HG02798 (cell line): ENCODE measurements around the gene CIAO1.
A peak's percentile ranks its signal among the peaks of the same experiment; 100 is the strongest.
"Not testable (repeated sequence)": the region's sequence is repeated elsewhere in the genome, so short reads cannot be mapped to it uniquely, and the experiment has no call there.

Source experiments
- ATAC-seq: cut with Tn5 transposase; IDR thresholded peaks from one replicate; pipeline ENCODE4 v1.9.1; 2021; ENCODE audit warnings: mild to moderate bottlenecking; ENCODE audit not compliant: unreplicated experiment, poor library complexity

CIAO1 gene

DNA sequence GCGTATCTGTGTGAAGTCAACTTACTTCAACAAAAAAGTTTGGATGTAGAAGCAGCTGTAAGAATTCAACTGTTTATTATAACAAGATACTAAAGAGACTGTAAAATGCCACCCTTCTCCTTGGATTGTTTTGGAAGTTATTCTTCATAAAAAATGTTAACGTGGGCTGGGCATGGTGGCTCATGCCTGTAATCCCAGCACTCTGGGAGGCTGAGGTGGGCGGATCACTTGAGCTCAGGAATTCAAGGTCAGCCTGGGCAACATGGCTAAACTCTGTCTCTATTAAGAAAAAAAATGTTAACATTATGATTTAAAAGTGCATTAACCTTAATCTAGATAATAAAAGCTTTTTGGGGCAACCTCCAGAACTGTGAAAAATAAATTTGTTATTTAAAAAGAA is 7.7 kb downstream of the CIAO1 start:
- no peak for ATAC-seq

DNA sequence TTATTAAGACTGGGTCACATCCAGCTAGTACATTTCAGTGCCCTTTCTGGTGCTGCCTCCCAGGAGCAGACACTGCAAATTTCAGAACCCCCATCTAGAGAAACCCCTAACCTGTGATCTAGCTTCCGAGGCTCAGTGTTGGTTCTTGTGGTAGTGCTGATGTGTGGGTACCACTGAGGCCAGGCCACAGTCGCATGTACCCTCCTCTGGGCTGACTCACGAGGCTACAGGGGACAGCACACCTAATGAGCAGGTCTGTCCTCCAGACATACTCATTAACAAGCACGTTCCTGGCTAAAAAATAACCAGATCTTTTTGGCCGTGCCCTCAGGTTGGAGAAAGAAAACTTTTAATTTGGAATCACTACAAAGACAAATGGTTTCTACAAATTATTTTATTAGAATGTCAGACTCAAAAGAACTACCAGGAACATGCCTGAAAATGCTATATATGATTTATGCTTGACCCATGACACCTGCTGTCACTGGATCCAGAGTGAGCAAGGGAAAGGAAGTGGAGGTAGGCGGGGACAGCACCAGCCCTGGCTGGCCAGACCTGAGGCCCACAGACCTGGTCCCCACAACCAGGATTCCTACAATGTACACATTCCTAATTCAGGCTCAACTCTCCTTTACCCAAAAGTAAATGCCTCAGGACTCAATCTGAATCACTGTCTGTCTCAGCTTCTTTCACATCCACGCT is 8.5 kb downstream of the CIAO1 start:
- no peak for ATAC-seq

DNA sequence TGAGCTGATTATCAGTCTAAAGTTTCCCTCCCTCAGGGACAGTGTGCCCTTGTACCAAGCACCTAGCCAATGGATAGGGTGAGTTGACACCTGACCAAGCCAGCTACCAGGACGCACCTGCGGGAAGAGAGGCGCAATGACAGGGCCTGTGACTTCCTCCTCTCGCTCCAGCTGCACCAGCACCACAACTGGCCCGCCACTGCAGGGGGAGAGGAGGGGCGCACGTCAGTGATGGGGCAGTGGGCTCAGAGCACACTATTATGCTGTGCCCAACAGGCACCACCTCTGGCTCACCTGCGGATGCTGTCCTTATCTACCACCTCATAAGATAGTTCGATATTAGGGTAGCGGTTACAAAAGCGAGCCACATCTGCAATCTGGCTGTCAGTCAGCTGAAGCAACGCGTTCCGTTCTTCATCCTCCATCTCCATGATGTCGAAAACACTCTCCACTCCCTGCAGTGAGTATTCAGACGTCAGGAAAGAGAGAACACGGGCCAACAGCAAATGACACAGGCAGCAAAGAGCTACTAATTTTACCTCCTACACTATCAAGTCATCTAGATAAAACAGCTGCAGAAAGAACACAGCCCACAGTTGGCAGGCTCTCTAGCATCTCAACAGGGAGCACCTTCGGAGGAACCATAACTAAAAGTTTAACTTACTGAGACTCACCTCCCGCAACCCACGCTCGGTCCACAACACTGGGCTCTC is 10.9 kb downstream of the CIAO1 start:
- ATAC-seq: no peak

DNA sequence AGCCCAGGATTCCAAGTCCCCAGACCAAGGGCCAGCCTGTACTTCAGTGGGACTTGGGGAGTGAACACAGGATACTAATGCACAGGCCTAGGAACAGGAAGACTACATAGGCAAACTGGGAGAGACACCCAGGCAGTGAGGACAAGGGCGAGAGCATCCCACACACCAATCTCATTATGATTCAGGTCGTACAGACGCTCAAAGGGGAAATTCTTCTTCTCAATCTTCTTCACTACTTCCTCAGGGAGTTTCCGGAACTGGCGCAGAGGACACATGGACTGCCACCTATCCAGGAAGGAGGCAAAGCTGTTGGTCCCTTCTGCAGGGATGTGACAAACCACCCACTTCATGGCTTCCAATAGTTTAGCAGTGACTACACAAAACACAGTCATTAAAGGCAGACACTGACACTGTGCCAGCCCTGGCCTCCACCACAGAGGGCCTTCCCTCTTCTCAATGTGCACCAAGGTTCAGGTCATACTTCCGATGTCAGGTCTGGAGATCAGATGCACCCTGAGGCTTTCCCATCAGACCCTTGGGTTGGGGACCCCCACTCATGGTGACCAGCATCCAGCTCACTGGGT is 21.3 kb downstream of the CIAO1 start:
- ATAC-seq: no peak

- ATAC-seq: no peak
These were observed 25.7 kb downstream of the CIAO1 start for GRCh38 chr2:96291751-96292150.

DNA sequence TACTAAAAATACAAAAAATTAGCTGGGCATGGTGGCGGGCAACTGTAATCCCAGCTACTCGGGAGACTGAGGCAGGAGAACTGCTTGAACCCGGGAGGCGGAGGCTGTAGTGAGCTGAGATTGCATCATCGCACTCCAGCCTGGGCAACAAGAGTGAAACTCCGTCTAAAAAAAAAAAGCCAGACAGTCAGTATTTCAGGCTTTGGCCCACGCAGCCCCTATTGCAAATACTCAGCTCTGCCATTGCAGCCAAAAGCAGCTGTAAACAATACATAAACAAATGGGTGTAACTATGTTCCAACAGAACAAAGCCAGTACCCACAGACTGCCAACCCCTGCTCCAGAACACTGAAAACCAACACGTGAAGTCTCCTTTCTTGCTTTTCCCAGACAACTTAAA is 28.2 kb downstream of the CIAO1 start:
- ATAC-seq: not testable (repeated sequence)

DNA sequence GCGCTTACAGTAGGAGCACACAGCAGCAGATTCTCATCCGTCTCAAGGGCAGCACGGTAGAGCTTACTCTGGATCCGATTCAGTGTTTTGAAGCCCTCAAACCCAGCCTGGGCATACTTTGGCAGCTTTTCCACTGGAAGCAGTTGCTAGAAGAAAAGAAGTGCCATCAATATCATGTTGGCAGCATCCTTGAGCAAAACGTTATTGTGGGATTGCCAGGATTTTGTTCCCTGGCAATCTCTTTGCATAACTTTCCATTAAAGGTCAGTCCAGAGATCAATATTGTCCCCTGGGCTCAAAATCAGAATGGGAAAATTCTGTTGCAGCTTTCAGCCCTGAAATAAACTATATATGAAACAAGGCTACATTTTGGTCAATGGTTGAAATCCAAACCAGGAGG is 30.9 kb downstream of the CIAO1 start:
- ATAC-seq: no peak

GRCh38 chr2:96301865-96302264 is 35.8 kb downstream of the CIAO1 start:
- no peak for ATAC-seq

GRCh38 chr2:96304606-96305005 is 38.6 kb downstream of the CIAO1 start:
- no peak for ATAC-seq

DNA sequence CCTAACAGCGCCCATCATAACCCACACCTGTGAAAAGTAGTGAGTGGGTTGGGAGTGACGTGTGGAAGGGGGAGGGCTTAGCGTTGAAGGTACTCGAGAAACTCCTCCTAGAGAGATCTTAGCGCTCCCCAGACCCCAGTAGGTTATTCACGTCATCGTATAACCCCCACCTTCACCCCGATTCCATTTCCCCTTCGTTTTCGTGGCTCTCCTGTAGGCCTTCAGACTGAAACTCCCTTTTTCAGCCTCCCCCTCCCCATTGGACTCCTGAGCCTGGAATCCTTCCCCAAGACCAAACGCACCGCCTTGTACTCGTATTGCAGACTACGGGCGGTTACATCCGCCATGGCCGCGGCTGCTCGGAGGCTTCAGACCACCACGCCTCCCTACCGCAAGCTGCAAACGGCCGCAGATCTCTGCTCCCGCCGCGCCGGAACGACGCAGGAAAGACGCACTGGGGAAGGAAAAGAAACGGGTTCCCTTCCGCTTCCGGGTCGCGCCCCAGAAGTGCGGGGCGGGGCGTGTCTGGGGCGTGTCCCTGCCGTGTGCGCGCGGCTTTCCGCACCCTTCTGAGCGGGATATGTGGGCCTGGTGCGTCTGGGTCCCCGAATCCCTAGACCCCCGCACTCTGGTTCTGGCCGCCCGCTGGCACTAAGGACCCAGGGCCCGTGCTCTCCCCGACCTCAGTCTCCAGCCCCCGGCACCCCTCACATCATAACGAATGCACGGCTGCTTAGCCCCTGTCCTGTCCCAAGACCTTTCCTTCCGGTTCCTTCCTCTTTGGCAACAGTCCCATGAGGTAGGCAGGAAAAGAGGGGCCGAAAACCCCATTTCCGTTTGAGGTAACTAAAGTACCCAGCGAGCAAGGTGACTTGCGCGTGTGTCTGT is 39.3 kb downstream of the CIAO1 start, which contains the start of gene SNRNP200:
Gene SNRNP200 (minus strand): TSS at position 456 of the 888 bp plus-strand sequence. CDS start 109 bp downstream, at position 347.
- ATAC-seq: peak; percentile 96

DNA sequence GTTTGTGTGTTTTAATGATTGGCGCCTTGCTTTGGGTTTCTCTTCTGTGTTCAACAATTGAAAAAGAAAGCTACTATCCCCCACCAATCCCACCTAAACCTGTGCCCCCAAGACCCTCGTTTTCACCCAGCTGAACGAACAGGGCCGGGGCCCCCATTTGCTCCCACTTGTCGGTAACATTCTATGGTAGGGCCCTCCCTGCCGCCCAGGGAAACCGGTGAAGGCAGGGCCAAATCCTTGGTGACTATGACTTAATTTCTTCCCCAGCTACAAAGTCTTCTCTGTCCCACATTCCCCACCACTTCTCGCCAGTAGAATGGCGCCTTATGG is 39.9 kb downstream of the CIAO1 start:
- ATAC-seq: no peak

GRCh38 chr2:96306370-96306769 is 40.3 kb downstream of the CIAO1 start:
- ATAC-seq: no peak

GRCh38 chr2:96308248-96308647 is 42.2 kb downstream of the CIAO1 start:
- ATAC-seq: no peak

GRCh38 chr2:96315005-96315399 is 49.0 kb downstream of the CIAO1 start:
- no peak for ATAC-seq

GRCh38 chr2:96315400-96316071 is 49.5 kb downstream of the CIAO1 start:
- ATAC-seq: peak; percentile 51

DNA sequence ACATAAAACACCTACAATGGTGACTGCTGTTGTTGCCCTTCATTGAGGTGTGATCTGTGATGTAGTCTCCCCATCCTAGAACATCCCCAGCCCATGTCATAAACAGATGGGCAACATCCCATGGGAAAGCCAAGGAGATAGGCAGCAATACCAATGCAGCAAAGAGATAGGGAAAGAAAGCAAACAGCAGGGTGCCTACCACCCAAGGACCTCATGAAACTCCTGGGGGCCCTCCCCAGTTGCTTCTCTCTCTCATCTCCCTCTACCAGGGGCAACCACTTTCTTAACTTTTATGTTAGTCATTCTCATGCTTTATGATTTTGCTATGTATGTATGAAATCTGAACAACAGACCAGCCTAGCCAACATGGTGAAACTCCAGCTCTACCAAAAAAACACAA is 51.0 kb downstream of the CIAO1 start:
- no peak for ATAC-seq

GRCh38 chr2:96317584-96317997 is 51.6 kb downstream of the CIAO1 start:
- no peak for ATAC-seq

DNA sequence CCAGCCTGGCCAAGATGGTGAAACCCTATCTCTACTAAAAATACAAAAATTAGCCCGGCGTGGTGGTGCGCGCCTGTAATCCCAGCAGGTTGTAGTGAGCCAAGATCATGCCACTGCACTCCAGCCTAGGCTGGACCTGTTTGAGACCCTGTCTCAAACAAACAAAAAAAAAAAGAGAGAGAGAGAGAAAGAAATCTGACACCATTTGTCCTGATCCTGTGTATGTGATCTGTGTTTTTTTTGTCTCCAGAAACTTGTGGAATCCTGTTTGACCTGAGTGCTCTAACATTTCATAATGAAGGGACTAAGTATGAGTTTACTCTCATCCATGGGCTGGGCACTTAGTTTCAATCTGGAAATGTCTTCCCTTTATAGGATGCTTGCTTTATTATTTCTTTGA is 52.7 kb downstream of the CIAO1 start:
- ATAC-seq: no peak

DNA sequence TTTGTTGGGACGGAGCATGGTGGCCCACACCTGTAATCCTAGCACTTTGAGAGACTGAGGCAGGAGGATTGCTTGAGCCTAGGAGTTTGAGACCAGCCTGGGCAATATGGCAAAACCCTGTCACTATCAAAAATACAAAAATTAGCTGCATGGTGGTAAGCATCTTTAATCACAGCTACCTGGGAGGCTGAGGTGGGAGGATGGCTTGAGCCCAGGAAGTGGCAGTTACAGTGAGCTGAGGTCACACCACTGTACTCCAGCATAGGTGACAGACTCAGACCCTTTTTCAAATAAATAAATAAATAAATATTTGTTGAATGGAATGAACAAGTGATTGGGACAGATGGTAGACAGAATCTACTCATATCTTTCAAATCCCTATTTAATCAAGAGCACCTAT is 53.4 kb downstream of the CIAO1 start:
- ATAC-seq: no peak

DNA sequence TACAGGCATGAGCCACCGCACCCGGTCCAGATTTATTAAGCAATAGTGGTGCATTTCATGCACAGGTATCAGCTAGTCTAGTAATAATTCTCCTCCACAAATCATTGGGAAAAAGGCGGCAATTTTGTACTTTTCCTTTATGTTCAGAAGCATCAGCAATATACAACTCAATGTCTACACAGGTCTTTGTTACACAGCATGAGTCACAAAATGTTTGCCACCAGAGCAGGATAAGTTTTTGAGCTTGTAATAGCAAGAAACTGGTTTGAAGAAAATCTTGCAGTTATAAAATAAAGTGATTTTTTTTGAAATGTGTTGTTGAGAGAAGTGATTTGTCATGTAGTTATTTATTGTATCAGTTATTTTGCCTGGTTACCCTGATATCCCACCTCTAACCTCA is 54.3 kb downstream of the CIAO1 start:
- ATAC-seq: no peak
